HL-60 (cell line): ENCODE measurements around the gene TLCD2.
"Not testable (repeated sequence)": the region's sequence is repeated elsewhere in the genome, so short reads cannot be mapped to it uniquely, and the experiment has no call there.

Experiments
- DNase-seq, 2 experiments: peaks; one replicate each; pipeline ENCODE4 v3.0.0-alpha.2; 2010 to 2020; ENCODE audit warnings: low read depth in 1 of 2, low spot score in 1 of 2
- H3K27ac ChIP-seq: fragments of 250-450 bp; sonication (Bioruptor Pico); replicated peaks from 2 replicates; pipeline ENCODE4 v1.5.1; 2020; ENCODE audit warnings: mild to moderate bottlenecking, moderate library complexity
- H3K27me3 ChIP-seq: fragments of 250-450 bp; sonication (Bioruptor Pico); 2 replicates; pipeline ENCODE4 v1.5.1; 2021; ENCODE audit warnings: mild to moderate bottlenecking, moderate library complexity; ENCODE audit not compliant: insufficient read depth, poor library complexity, severe bottlenecking
- H3K4me3 ChIP-seq: replicated peaks from 2 replicates; pipeline ENCODE4 v1.5.1; 2011; ENCODE audit warnings: mild to moderate bottlenecking, control low read depth, low read length; ENCODE audit not compliant: insufficient read depth
- GABPA ChIP-seq: IDR thresholded peaks from 2 replicates; pipeline ENCODE4 v1.6.1; 2012; ENCODE audit warnings: low read depth
- POLR2AphosphoS5 ChIP-seq: IDR thresholded peaks from 2 replicates; pipeline ENCODE4 v1.6.1; 2012; ENCODE audit warnings: low read depth
- REST ChIP-seq: IDR thresholded peaks from 2 replicates; pipeline ENCODE4 v1.6.1; 2012; ENCODE audit warnings: low read depth; ENCODE audit not compliant: insufficient replicate concordance
- SPI1 ChIP-seq: IDR thresholded peaks from 2 replicates; pipeline ENCODE4 v1.6.1; 2012; ENCODE audit warnings: low read depth, mild to moderate bottlenecking, borderline replicate concordance
- TF ChIP-seq, protein P1 (sequence below): IDR thresholded peaks from one replicate; pipeline ENCODE4 v1.5.1; 2011; ENCODE audit warnings: low read length, control low read depth, inconsistent platforms; ENCODE audit not compliant: insufficient read depth

The TLCD2 gene

GRCh38 chr17:1724869-1725641 is 14.9 kb upstream of the TLCD2 start:
- peak; percentile 36 to 61 for DNase-seq
- peak overlapping the region; percentile 91 for H3K27ac ChIP-seq
- peak overlapping the region; percentile 70 for H3K4me3 ChIP-seq
- TF ChIP-seq SPI1 = peak; percentile 32; the same call in 1 of the 2 replicates
- TF ChIP-seq REST = no peak
- TF ChIP-seq GABPA = no peak
- TF ChIP-seq, protein P1, sequence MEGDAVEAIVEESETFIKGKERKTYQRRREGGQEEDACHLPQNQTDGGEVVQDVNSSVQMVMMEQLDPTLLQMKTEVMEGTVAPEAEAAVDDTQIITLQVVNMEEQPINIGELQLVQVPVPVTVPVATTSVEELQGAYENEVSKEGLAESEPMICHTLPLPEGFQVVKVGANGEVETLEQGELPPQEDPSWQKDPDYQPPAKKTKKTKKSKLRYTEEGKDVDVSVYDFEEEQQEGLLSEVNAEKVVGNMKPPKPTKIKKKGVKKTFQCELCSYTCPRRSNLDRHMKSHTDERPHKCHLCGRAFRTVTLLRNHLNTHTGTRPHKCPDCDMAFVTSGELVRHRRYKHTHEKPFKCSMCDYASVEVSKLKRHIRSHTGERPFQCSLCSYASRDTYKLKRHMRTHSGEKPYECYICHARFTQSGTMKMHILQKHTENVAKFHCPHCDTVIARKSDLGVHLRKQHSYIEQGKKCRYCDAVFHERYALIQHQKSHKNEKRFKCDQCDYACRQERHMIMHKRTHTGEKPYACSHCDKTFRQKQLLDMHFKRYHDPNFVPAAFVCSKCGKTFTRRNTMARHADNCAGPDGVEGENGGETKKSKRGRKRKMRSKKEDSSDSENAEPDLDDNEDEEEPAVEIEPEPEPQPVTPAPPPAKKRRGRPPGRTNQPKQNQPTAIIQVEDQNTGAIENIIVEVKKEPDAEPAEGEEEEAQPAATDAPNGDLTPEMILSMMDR = no peak
- no peak for TF ChIP-seq POLR2AphosphoS5
- H3K27me3 ChIP-seq = no peaks in the 10 kb centered on the region

DNA sequence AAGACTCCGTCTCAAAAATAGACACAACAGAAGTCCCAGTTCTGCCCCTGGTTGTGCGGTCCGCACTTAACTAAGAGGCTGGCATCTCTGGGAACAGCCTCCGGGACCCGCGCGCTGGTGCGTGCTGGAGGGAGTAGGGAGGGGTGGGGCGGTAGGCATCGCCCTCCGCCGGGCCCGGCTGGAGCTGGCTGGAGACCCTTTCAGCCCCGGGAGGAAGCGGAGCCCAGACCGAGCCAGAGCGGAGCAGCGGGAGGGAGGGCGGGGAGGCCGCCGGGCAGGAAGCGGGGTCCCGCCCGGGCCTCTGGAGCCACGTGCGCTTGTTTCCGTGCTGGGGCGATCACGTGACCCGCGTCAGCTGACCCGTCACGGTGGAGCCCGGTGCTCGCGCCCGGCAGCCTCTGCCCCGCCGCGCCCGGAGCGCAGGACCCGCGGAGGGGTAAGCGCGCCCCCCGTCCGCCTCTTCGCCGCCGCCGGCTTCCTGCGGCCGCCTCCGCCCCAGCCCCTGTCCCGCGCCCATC is 14.2 kb upstream of the TLCD2 start, which contains the start of gene WDR81:
TSS of gene WDR81 (plus strand) at position 354 of the 518 bp plus-strand sequence. CDS start 256 bp downstream, outside the sequence.
- peak within 1 kb of the TSS; percentile 70 for H3K4me3 ChIP-seq
- peak; percentile 73 to 74 for DNase-seq
- peak within 1 kb of the TSS; percentile 91 for H3K27ac ChIP-seq
- H3K27me3 ChIP-seq = no peaks in the 10 kb centered on the region
- peak; percentile 12; the same call in 1 of the 2 replicates for TF ChIP-seq POLR2AphosphoS5
- TF ChIP-seq SPI1 = no peak

- H3K27ac ChIP-seq, DNase-seq: not testable (repeated sequence)
Observed at GRCh38 chr17:1722022-1722421, 11.8 kb upstream of the TLCD2 start.

GRCh38 chr17:1720856-1721386 is 10.7 kb upstream of the TLCD2 start:
- peak in 1 of 2 experiments; percentile 42 for DNase-seq
- TF ChIP-seq GABPA = no peak
- TF ChIP-seq, protein P1 = peak; percentile 73
- no peak for TF ChIP-seq POLR2AphosphoS5
- TF ChIP-seq REST = no peak
- TF ChIP-seq SPI1 = no peak
- Histone ChIP-seq H3K4me3 (no peak overlapping the region), H3K27me3 (no peaks in the 10 kb centered on the region), H3K27ac (no peak overlapping the region)

More at GRCh38 chr17:1722022-1722421, 11.8 kb upstream of the TLCD2 start:
- not testable (repeated sequence) for H3K27me3 ChIP-seq, H3K4me3 ChIP-seq
